ENCODE measurements around the gene RETSAT.

Gene RETSAT

GRCh38 chr2:85302121-85302520 lies 52.2 kb downstream of the RETSAT start:
- no peak for DNase-seq
